22Rv1 (cell line): ENCODE data around the gene PARD3B.

Experiments
- H3K27ac ChIP-seq: fragments of 450-650 bp; 2 replicates; pipeline ENCODE4 v1.5.1; 2017
- ZFX ChIP-seq: fragments of 450-650 bp; IDR thresholded peaks from 2 replicates; pipeline ENCODE4 v1.6.1; 2017; ENCODE audit warnings: antibody characterized with exemption, borderline replicate concordance
- TF ChIP-seq, protein P1 (sequence below): fragments of 450-650 bp; IDR thresholded peaks from 2 replicates; pipeline ENCODE4 v1.5.1; 2017; ENCODE audit warnings: mild to moderate bottlenecking

Gene PARD3B

DNA sequence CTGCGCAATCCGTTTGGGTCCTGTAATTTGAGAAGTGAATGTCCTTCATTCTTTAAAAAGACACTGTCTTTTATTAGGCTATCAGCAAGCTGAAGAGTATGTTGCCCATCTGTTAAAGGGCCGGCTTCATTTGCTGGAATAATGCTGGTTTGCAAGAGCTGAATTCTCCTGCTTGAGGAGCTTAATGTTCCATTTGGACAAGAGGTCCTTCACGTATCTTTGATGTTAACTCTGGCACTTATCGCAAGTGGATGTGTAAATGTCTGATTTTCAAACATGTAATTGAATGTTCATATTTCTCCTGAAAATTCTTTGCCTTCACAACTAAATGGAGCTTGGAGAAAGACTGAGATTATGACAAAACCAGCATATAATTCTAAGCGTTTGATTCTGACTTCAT is 856.2 kb downstream of the PARD3B start:
- no peak for TF ChIP-seq ZFX
- TF ChIP-seq, protein P1, sequence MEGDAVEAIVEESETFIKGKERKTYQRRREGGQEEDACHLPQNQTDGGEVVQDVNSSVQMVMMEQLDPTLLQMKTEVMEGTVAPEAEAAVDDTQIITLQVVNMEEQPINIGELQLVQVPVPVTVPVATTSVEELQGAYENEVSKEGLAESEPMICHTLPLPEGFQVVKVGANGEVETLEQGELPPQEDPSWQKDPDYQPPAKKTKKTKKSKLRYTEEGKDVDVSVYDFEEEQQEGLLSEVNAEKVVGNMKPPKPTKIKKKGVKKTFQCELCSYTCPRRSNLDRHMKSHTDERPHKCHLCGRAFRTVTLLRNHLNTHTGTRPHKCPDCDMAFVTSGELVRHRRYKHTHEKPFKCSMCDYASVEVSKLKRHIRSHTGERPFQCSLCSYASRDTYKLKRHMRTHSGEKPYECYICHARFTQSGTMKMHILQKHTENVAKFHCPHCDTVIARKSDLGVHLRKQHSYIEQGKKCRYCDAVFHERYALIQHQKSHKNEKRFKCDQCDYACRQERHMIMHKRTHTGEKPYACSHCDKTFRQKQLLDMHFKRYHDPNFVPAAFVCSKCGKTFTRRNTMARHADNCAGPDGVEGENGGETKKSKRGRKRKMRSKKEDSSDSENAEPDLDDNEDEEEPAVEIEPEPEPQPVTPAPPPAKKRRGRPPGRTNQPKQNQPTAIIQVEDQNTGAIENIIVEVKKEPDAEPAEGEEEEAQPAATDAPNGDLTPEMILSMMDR, result no peak
- no peak overlapping the region for H3K27ac ChIP-seq

DNA sequence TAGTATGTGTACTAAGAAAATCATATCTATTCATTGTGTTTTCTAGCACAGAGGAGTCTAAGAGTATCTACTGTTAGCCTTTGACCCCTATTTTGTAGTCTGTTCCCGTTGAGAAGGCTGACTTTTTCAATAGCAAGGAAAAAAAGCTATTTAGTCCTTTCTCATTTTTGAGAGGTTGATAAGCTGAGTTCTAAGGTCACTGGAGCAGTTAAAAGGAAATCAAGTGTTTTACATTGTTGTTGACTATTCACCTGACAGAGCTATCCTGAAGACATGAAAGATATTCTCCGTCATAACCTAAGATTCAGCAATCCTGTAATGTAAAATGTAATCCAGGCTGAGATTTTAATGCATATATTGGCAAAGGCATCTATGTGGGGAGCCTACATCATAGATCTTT is 856.7 kb downstream of the PARD3B start:
- H3K27ac ChIP-seq, result no peak overlapping the region
- TF ChIP-seq ZFX, result no peak
- TF ChIP-seq, protein P1, result no peak

DNA sequence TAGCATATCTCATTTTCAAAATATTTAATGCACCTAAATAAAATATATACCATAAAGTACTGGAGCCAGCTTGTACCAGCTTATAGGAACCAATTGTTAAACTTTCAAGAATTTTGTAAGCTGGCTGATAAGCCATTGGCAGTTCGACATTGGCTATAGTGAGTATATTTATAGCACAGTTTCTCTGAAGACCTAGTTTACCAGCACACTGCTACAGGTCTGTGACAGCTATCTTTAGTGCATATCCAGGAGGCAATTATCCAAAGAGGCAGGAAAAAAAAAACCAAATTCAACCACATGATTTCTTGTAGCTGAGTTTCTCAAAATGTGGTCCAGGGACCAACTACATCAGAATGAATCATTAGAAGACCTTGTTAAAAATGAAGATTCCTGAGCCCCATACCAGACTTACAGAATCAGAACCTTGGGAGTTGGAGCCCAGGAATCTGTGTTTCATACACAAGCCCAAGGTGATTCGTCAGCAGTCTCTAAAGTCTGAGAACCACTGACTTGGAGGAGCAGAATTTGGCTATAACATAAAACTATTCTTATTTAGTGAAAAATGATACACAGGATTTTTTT is 858.1 kb downstream of the PARD3B start:
- no peak overlapping the region for H3K27ac ChIP-seq
- no peak for TF ChIP-seq ZFX
- TF ChIP-seq, protein P1, result no peak

- H3K27ac ChIP-seq, result no peak overlapping the region
- TF ChIP-seq, protein P1, result no peak
Observed at GRCh38 chr2:205405194-205405593, 859.9 kb downstream of the PARD3B start.

GRCh38 chr2:205405752-205406151 is 860.5 kb downstream of the PARD3B start:
- no peak overlapping the region for H3K27ac ChIP-seq
- no peak for TF ChIP-seq ZFX
- TF ChIP-seq, protein P1, result no peak

DNA sequence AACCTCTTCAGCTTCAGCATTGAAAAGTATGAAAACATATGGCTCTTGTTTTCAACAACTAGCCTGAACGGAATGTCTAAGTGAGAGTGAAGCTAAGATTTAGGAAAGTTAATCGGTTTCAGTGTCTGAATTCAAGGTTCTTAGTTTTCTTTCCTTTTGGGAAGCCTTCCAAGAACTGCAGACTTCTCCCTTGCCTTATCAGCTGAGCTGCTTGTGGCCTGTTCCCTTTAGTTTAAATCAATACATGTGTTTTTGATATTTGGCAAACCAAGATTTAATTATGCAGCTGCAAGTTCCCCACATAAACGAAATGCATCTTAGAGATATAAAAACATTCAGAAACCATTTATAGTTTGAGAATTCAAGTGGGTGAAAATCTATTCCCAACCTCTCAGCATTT is 862.7 kb downstream of the PARD3B start:
- TF ChIP-seq, protein P1, result no peak
- TF ChIP-seq ZFX, result no peak
- no peak overlapping the region for H3K27ac ChIP-seq

DNA sequence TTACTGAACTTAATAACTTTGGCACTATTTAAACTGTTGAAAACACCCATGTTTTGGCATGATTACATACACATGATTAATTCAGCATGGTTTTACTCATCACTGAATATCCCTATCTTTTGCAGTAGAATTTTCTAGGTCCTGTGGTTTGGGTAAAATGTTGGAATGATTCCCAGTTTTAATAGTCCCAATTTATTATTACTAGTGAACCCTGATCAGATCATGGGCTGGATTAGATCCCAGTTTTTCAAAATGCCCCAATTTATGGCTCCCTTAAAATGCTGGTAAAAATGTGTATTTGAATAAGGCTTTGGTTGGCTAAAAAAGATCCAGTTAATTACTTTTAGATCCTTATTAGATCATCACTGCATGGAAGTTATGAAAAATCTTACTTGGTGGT is 863.4 kb downstream of the PARD3B start:
- no peak for TF ChIP-seq ZFX
- TF ChIP-seq, protein P1, result no peak
- no peak overlapping the region for H3K27ac ChIP-seq
